Measurements from ENCODE around the gene MCEMP1. TPM values are rescaled to one million over a fixed set of nuclear protein-coding genes. Genes with fewer than 3 reads are reported as not detected.

MCEMP1 gene
- total and polyA plus RNA-seq, 2 of the 13 experiments (the other 11 are each of a cell fraction or from before 2014, with no cell fraction given) = not detected

DNA sequence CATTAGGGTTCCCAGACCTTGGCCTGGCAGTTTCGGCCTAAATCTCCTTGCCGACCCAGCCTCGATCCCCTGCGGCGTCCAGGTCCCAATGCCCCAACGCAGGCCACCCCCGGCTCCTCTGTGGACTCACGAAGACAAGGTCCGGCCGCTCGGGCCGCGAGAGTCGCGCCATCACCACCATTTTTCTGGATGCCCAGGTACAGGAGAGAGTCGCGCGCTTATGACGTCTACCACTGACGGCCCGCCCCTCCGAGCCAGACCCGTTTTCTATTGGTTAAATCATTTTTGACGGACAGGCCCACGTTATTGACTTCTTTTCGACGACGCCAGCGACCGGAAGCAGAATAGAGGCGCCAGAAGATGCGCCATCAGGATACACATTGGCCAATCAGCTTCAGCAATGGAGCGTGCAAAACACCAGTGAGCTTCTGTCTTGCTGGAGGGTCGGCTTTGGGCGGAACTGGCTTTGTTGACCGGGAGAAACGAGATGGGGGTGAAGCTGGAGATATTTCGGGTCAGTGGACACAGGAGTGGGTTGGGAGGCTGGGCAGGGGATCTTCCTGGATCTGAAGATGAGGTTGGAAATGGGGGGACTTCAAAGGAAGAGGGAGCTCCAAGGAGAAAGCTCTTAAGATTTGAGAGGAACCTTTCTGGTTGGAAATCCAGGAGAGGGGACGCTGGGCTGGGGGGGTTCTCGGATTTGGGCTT lies 47.4 kb upstream of the MCEMP1 start, which contains the start of the genes PET100 and XAB2 (continued):
- TF ChIP-seq RBM22 (optimal IDR thresholded peaks at IDR 0.05; ENCODE audit: low read length) = no peak
- TF ChIP-seq, protein P1, sequence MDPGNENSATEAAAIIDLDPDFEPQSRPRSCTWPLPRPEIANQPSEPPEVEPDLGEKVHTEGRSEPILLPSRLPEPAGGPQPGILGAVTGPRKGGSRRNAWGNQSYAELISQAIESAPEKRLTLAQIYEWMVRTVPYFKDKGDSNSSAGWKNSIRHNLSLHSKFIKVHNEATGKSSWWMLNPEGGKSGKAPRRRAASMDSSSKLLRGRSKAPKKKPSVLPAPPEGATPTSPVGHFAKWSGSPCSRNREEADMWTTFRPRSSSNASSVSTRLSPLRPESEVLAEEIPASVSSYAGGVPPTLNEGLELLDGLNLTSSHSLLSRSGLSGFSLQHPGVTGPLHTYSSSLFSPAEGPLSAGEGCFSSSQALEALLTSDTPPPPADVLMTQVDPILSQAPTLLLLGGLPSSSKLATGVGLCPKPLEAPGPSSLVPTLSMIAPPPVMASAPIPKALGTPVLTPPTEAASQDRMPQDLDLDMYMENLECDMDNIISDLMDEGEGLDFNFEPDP (CRISPR knock-in tag; conservative IDR thresholded peaks at IDR 0.05) = 0 out of 2 replicates have a peak, but pooled peaks have one; percentile 50
- no peak for TF ChIP-seq HMG20A (CRISPR knock-in tag; IDR thresholded peaks at IDR 0.05; ENCODE audit: borderline replicate concordance)
- TF ChIP-seq, protein P2, sequence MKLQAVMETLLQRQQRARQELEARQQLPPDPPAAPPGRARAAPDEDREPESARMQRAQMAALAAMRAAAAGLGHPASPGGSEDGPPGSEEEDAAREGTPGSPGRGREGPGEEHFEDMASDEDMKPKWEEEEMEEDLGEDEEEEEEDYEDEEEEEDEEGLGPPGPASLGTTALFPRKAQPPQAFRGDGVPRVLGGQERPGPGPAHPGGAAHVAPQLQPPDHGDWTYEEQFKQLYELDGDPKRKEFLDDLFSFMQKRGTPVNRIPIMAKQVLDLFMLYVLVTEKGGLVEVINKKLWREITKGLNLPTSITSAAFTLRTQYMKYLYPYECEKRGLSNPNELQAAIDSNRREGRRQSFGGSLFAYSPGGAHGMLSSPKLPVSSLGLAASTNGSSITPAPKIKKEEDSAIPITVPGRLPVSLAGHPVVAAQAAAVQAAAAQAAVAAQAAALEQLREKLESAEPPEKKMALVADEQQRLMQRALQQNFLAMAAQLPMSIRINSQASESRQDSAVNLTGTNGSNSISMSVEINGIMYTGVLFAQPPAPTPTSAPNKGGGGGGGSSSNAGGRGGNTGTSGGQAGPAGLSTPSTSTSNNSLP (IDR thresholded peaks at IDR 0.05; ENCODE audit: low read depth, low read length) = no peak
- TF ChIP-seq ZNF788 (CRISPR knock-in tag; IDR thresholded peaks at IDR 0.05; ENCODE audit: borderline replicate concordance) = peak; percentile 67; the same call in 1 of the 2 replicates
- TF ChIP-seq, protein P3, sequence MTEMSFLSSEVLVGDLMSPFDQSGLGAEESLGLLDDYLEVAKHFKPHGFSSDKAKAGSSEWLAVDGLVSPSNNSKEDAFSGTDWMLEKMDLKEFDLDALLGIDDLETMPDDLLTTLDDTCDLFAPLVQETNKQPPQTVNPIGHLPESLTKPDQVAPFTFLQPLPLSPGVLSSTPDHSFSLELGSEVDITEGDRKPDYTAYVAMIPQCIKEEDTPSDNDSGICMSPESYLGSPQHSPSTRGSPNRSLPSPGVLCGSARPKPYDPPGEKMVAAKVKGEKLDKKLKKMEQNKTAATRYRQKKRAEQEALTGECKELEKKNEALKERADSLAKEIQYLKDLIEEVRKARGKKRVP (CRISPR knock-in tag; IDR thresholded peaks at IDR 0.05) = no peak
- peak; percentile 96 for TF ChIP-seq ZNF501 (CRISPR knock-in tag; IDR thresholded peaks at IDR 0.05)
- no peak for TF ChIP-seq GTF3A (CRISPR knock-in tag; conservative IDR thresholded peaks at IDR 0.05)
- TF ChIP-seq TCF12 (IDR thresholded peaks at IDR 0.05) = no peak
- TF ChIP-seq TCF12 (CRISPR knock-in tag; IDR thresholded peaks at IDR 0.05) = 0 out of 2 replicates have a peak, but pooled peaks have one; percentile 49
- no peak for TF ChIP-seq MAFK (conservative IDR thresholded peaks at IDR 0.05 in 1 of 2, IDR thresholded peaks at IDR 0.05 in 1 of 2; ENCODE audit: low read length in 2 of 2)
- no peak for TF ChIP-seq KLF13 (CRISPR knock-in tag; IDR thresholded peaks at IDR 0.05)
- TF ChIP-seq, protein P4, sequence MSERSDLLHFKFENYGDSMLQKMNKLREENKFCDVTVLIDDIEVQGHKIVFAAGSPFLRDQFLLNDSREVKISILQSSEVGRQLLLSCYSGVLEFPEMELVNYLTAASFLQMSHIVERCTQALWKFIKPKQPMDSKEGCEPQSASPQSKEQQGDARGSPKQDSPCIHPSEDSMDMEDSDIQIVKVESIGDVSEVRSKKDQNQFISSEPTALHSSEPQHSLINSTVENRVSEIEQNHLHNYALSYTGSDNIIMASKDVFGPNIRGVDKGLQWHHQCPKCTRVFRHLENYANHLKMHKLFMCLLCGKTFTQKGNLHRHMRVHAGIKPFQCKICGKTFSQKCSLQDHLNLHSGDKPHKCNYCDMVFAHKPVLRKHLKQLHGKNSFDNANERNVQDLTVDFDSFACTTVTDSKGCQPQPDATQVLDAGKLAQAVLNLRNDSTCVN (CRISPR knock-in tag; IDR thresholded peaks at IDR 0.05; ENCODE audit: borderline replicate concordance) = peak; percentile 39; the same call in 1 of the 2 replicates
- no peak for TF ChIP-seq ZNF816 (CRISPR knock-in tag; IDR thresholded peaks at IDR 0.05; ENCODE audit: borderline replicate concordance)
- 0 out of 2 replicates have a peak, but pooled peaks have one; percentile 26 for TF ChIP-seq ZMYM2 (CRISPR knock-in tag; IDR thresholded peaks at IDR 0.05)
- TF ChIP-seq SYNCRIP (IDR thresholded peaks at IDR 0.05; ENCODE audit: insufficient read depth, low read depth, low read length) = no peak
- TF ChIP-seq PPARG (CRISPR knock-in tag; conservative IDR thresholded peaks at IDR 0.05) = no peak
- TF ChIP-seq GATA4 (IDR thresholded peaks at IDR 0.05; ENCODE audit: borderline replicate concordance, low read depth) = no peak; the same call in 1 of the 2 replicates
- no peak for TF ChIP-seq HOXD1 (CRISPR knock-in tag; IDR thresholded peaks at IDR 0.05)
- 0 out of 2 replicates have a peak, but pooled peaks have one; percentile 4 for TF ChIP-seq ZNF451 (CRISPR knock-in tag; IDR thresholded peaks at IDR 0.05)
- no peak for TF ChIP-seq PAX8 (CRISPR knock-in tag; IDR thresholded peaks at IDR 0.05; ENCODE audit: borderline replicate concordance)
- TF ChIP-seq MEIS1 (CRISPR knock-in tag; IDR thresholded peaks at IDR 0.05; ENCODE audit: borderline replicate concordance) = no peak
- no peak for TF ChIP-seq SUZ12 (IDR thresholded peaks at IDR 0.05; ENCODE audit: low read depth, low read length)

All from HepG2 (cell line).